Urinary bladder (tissue), 4 donors: Measurements from ENCODE around the gene STX12. TPM values are rescaled to one million over a fixed set of nuclear protein-coding genes. Genes with fewer than 3 reads are reported as not detected.
A peak's percentile ranks its signal among the peaks of the same experiment; 100 is the strongest.

Experiments used
- DNase-seq: peaks from one replicate; pipeline ENCODE4 v3.0.0-alpha.2; 2015; ENCODE audit errors: extremely low spot score
- H3K27ac ChIP-seq: one replicate; pipeline ENCODE4 v1.5.1; 2013; ENCODE audit warnings: low read depth, mild to moderate bottlenecking, moderate library complexity
- H3K36me3 ChIP-seq: one replicate; pipeline ENCODE4 v1.6.1; 2013; ENCODE audit warnings: mild to moderate bottlenecking, moderate library complexity; ENCODE audit not compliant: insufficient read depth
- H3K4me1 ChIP-seq: one replicate; pipeline ENCODE4 v1.6.1; 2013; ENCODE audit warnings: mild to moderate bottlenecking, moderate library complexity; ENCODE audit not compliant: insufficient read depth
- H3K4me3 ChIP-seq: one replicate; pipeline ENCODE4 v1.5.1; 2013; ENCODE audit warnings: low read depth, low read length
- WGBS: extraction: QIAGEN DNeasy Blood & Tissue Kit; methylation state at CpG from one replicate; pipeline ENCODE4 v1.1.7; 2013; 5-methylcytosine and 5-hydroxymethylcytosine counted together
- polyA plus RNA-seq: library from polyadenylated mRNA; stranded (reverse); fragments of 200-250 nt; gene quantifications from one replicate; pipeline ENCODE4 v1.2.3, GENCODE V29; 2013
- small RNA-seq: library from RNA; depleted of rRNA; stranded (forward); fragments of <200 nt; gene quantifications from one replicate; pipeline ENCODE3, GENCODE V24; 2014
- total RNA-seq: library from RNA; depleted of rRNA; stranded (reverse); fragments of >200 nt; gene quantifications from one replicate; pipeline ENCODE4 v1.2.3, GENCODE V29; 2014
- donor health status: healthy with polysubstance abuse.
- donor health status: healthy.

Gene STX12
- total and polyA plus RNA-seq, 2 donors = 38.4 to 81.6 TPM

GRCh38 chr1:27872802-27873551 lies 100.0 kb downstream of the STX12 start:
- no peak for DNase-seq
- H3K4me1 ChIP-seq = no peaks in the 10 kb centered on the region
- no peaks in the 10 kb centered on the region for H3K36me3 ChIP-seq
- peak overlapping the region; percentile 63 for H3K4me3 ChIP-seq
- WGBS = 20% methylated on average over 38 of the region's 38 CpGs
- H3K27ac ChIP-seq = peak overlapping the region; percentile 42

- no peak overlapping the region for H3K27ac ChIP-seq
- no peaks in the 10 kb centered on the region for H3K36me3 ChIP-seq
- WGBS = 85% methylated on average over 16 of the region's 16 CpGs
- no peak for DNase-seq
- H3K4me1 ChIP-seq = no peaks in the 10 kb centered on the region
- peak overlapping the region; percentile 63 for H3K4me3 ChIP-seq
Observed at GRCh38 chr1:27873671-27874384, 100.8 kb downstream of the STX12 start.

Small RNA genes within 50 kb of the gene (small RNA-seq; reads per million reads assigned to genes)
- not detected for gene AL020997.2
- gene RNU6-1245P = not detected
- gene SCARNA1 = 28.6 reads per million, percentile 96 among the genes with 10 or more reads in this experiment

Other genes with a start within 250 kb of the STX12 start
- 19.0 TPM for gene AHDC1, start 169.1 kb upstream of the STX12 start, total RNA-seq
- gene AHDC1, start 169.1 kb upstream of the STX12 start, polyA plus RNA-seq = 44.8 TPM
- gene FGR, start 138.0 kb upstream of the STX12 start, total RNA-seq = 3.4 TPM
- 15.8 TPM for gene FGR, start 138.0 kb upstream of the STX12 start, polyA plus RNA-seq
- gene IFI6, start 101.0 kb upstream of the STX12 start, total RNA-seq = 40.2 TPM
- gene IFI6, start 101.0 kb upstream of the STX12 start, polyA plus RNA-seq = 217 TPM
- gene FAM76A, start 47.3 kb upstream of the STX12 start, total RNA-seq = 18.2 TPM
- 8.1 TPM for gene FAM76A, start 47.3 kb upstream of the STX12 start, polyA plus RNA-seq
- 36.0 TPM for gene PPP1R8, start 57.6 kb downstream of the STX12 start, total RNA-seq
- 46.3 TPM for gene PPP1R8, start 57.6 kb downstream of the STX12 start, polyA plus RNA-seq
- 7.3 TPM for gene THEMIS2, start 99.3 kb downstream of the STX12 start, total RNA-seq
- 17.6 TPM for gene THEMIS2, start 99.3 kb downstream of the STX12 start, polyA plus RNA-seq
- 60.5 TPM for gene RPA2, start 141.4 kb downstream of the STX12 start, total RNA-seq
- 41.1 TPM for gene RPA2, start 141.4 kb downstream of the STX12 start, polyA plus RNA-seq
- gene SMPDL3B, start 161.8 kb downstream of the STX12 start, total RNA-seq = 0.42 TPM
- gene SMPDL3B, start 161.8 kb downstream of the STX12 start, polyA plus RNA-seq = 0.49 TPM
- gene XKR8, start 186.8 kb downstream of the STX12 start, total RNA-seq = 3.2 TPM
- 9.0 TPM for gene XKR8, start 186.8 kb downstream of the STX12 start, polyA plus RNA-seq